Osteocyte (in vitro differentiated cells): ENCODE data around the gene PIK3C2B. TPM values are rescaled to one million over a fixed set of nuclear protein-coding genes. Genes with fewer than 3 reads are reported as not detected.
A peak's percentile ranks its signal among the peaks of the same experiment; 100 is the strongest.
"Not testable (repeated sequence)": the region's sequence is repeated elsewhere in the genome, so short reads cannot be mapped to it uniquely, and the experiment has no call there.

Experiments
- DNase-seq: peaks from one replicate; pipeline ENCODE4 v3.0.0; 2021; ENCODE audit warnings: mixed read lengths; ENCODE audit not compliant: unreplicated experiment; ENCODE audit errors: extremely low spot score
- H3K27ac Mint-ChIP-seq: one replicate; pipeline ENCODE4 v1.8.0; 2021; ENCODE audit warnings: mild to moderate bottlenecking, mixed read lengths; ENCODE audit not compliant: unreplicated experiment
- H3K27me3 Mint-ChIP-seq: one replicate; pipeline ENCODE4 v1.8.0; 2021; ENCODE audit warnings: mixed read lengths; ENCODE audit not compliant: unreplicated experiment
- H3K36me3 Mint-ChIP-seq: one replicate; pipeline ENCODE4 v1.8.0; 2021; ENCODE audit warnings: mixed read lengths; ENCODE audit not compliant: unreplicated experiment
- H3K4me1 Mint-ChIP-seq: one replicate; pipeline ENCODE4 v1.8.0; 2021; ENCODE audit warnings: mixed read lengths; ENCODE audit not compliant: unreplicated experiment
- H3K4me3 Mint-ChIP-seq: one replicate; pipeline ENCODE4 v1.8.0; 2021; ENCODE audit warnings: mild to moderate bottlenecking, moderate library complexity, mixed read lengths; ENCODE audit not compliant: unreplicated experiment
- H3K9me3 Mint-ChIP-seq: one replicate; pipeline ENCODE4 v1.8.0; 2021; ENCODE audit warnings: mixed read lengths; ENCODE audit not compliant: unreplicated experiment
- CTCF ChIP-seq: fragments of 200-600 bp; sonication (generic); IDR thresholded peaks from 2 replicates; pipeline ENCODE4 v1.5.0; 2021; ENCODE audit warnings: antibody characterized with exemption, mild to moderate bottlenecking, moderate library complexity
- total RNA-seq: library from RNA; stranded (reverse); gene quantifications from 2 replicates; pipeline ENCODE4 v1.2.1, GENCODE V29; 2021

PIK3C2B gene
- total RNA-seq, 1 donor from 2014 or later: 17.5 TPM

GRCh38 chr1:204523605-204524215, 29.1 kb upstream of the PIK3C2B start:
- Mint-ChIP-seq H3K36me3 (peaks cover 28% of the 10 kb centered on the region), H3K4me1 (peaks cover 27% of the 10 kb centered on the region), H3K27ac (peak overlapping the region; percentile 3), H3K27me3 (no peaks in the 10 kb centered on the region), H3K4me3 (no peak overlapping the region), H3K9me3 (no peaks in the 10 kb centered on the region)
- no peak for TF ChIP-seq CTCF
- DNase-seq: no peak

GRCh38 chr1:204521941-204522521, 27.4 kb upstream of the PIK3C2B start:
- not testable (repeated sequence) for H3K4me3 Mint-ChIP-seq, H3K27ac Mint-ChIP-seq, DNase-seq, H3K9me3 Mint-ChIP-seq, H3K27me3 Mint-ChIP-seq
- Mint-ChIP-seq H3K4me1 (peaks cover 40% of the 10 kb centered on the region), H3K36me3 (peaks cover 25% of the 10 kb centered on the region)

GRCh38 chr1:204520834-204521709, 26.5 kb upstream of the PIK3C2B start:
- Mint-ChIP-seq H3K4me1 (peaks cover 42% of the 10 kb centered on the region), H3K9me3 (no peaks in the 10 kb centered on the region), H3K36me3 (peaks cover 19% of the 10 kb centered on the region), H3K4me3 (no peak overlapping the region), H3K27me3 (no peaks in the 10 kb centered on the region), H3K27ac (peak overlapping the region; percentile 72)
- no peak for DNase-seq
- TF ChIP-seq CTCF: no peak

GRCh38 chr1:204517382-204517781, 22.8 kb upstream of the PIK3C2B start:
- peaks cover 37% of the 10 kb centered on the region for H3K4me1 Mint-ChIP-seq
- H3K27me3 Mint-ChIP-seq, H3K9me3 Mint-ChIP-seq, DNase-seq, H3K36me3 Mint-ChIP-seq: not testable (repeated sequence)
- H3K27ac Mint-ChIP-seq: peak overlapping the region; percentile 50
- H3K4me3 Mint-ChIP-seq: peak overlapping the region; percentile 68

GRCh38 chr1:204516180-204516879, 21.7 kb upstream of the PIK3C2B start, which contains the start of gene MDM4:
MDM4 (plus strand) TSS chr1:204516406; CDS start chr1:204525519, 9,113 bp downstream.
- no peak within 1 kb of the TSS for H3K4me3 Mint-ChIP-seq
- peaks cover 35% of the 10 kb centered on the region for H3K4me1 Mint-ChIP-seq
- H3K27me3 Mint-ChIP-seq: no peaks in the 10 kb centered on the region
- H3K27ac Mint-ChIP-seq: no peak within 1 kb of the TSS
- no peaks in the 10 kb centered on the region for H3K9me3 Mint-ChIP-seq
- no peak for TF ChIP-seq CTCF
- DNase-seq: peak; percentile 95
- peaks cover 6% of the 10 kb centered on the region for H3K36me3 Mint-ChIP-seq
